Measurements from ENCODE around the gene P2RY12. TPM values are rescaled to one million over a fixed set of nuclear protein-coding genes. Genes with fewer than 3 reads are reported as not detected.

The P2RY12 gene
- total and polyA plus RNA-seq, 2 of the 8 experiments (the other 6 are each of a cell fraction or from before 2014, with no cell fraction given) = not detected

GRCh38 chr3:151331696-151332095 lies 52.9 kb downstream of the P2RY12 start:
- ChIA-PET POLR2A (ENCODE audit: partially characterized antibody) (no interaction called here), CTCF (ENCODE audit: partially characterized antibody) (interaction anchor here (0.9 to 1.8 kb wide), 4 partner anchors 15 to 104 kb away, joined by 3 to 4 read pairs (median 3); partner anchors contain the start of gene GPR87)
- no peaks in the 10 kb centered on the region for H3K79me1 ChIP-seq (ENCODE audit: low read depth, low read length)
- H3K4me2 ChIP-seq (ENCODE audit: insufficient read depth in 1 of 2, low read depth in 2 of 2, low read length in 2 of 2) = no peak overlapping the region
- H3K27me3 ChIP-seq (replicated peaks in 1 of 4; ENCODE audit: control insufficient read depth in 3 of 4, extremely low read depth in 1 of 4, insufficient read depth in 3 of 4, low read length in 3 of 4) = no peaks in the 10 kb centered on the region
- no peak overlapping the region for H2BK20ac ChIP-seq (ENCODE audit: low read length)
- WGBS, 2 experiments (ENCODE audit: extremely low coverage in 1 of 2, insufficient coverage in 1 of 2, insufficient read length in 1 of 2, insufficient replicate concordance in 2 of 2, low coverage in 1 of 2, low lambda C conversion rate in 2 of 2, missing lambda C conversion rate in 1 of 2) = 82% methylated on average over 2 of the region's 2 CpGs; no CpG with 5 or more reads in 1 of the 2 experiments
- H3K79me2 ChIP-seq (ENCODE audit: control insufficient read depth in 1 of 2, insufficient read depth in 2 of 2, low read length in 2 of 2) = no peaks in the 10 kb centered on the region
- no peak overlapping the region for H4K91ac ChIP-seq (replicated peaks; ENCODE audit: insufficient read length, low read length)
- H3K9ac ChIP-seq (replicated peaks in 1 of 4; ENCODE audit: extremely low read depth in 1 of 4, low read depth in 3 of 4, low read length in 3 of 4) = no peak overlapping the region
- no peak overlapping the region for H3K18ac ChIP-seq (ENCODE audit: extremely low read depth, low read length)
- H2BK5ac ChIP-seq (ENCODE audit: low read depth, low read length) = no peak overlapping the region
- no peak overlapping the region for H3K23ac ChIP-seq (ENCODE audit: insufficient read length)
- no peak overlapping the region for H2BK12ac ChIP-seq (ENCODE audit: low read depth, low read length)
- H3K23me2 ChIP-seq (ENCODE audit: low read depth, low read length) = no peaks in the 10 kb centered on the region
- no peak overlapping the region for H2AK5ac ChIP-seq (ENCODE audit: low read depth, low read length)
- H3K56ac ChIP-seq (replicated peaks; ENCODE audit: insufficient read length, low read depth, low read length) = no peak overlapping the region
- no peak overlapping the region for H2BK15ac ChIP-seq (ENCODE audit: low read length)
- no peak overlapping the region for H3K27ac ChIP-seq (ENCODE audit: low read depth, low read length)
- no peaks in the 10 kb centered on the region for H3K36me3 ChIP-seq (ENCODE audit: control insufficient read depth in 2 of 4, insufficient read depth in 4 of 4, low read length in 3 of 4)
- no peak overlapping the region for H3K4me3 ChIP-seq (ENCODE audit: extremely low read depth in 1 of 4, insufficient read depth in 2 of 4, low read depth in 3 of 4, low read length in 4 of 4)
- H3K9me3 ChIP-seq (ENCODE audit: insufficient read depth in 2 of 2, low read depth in 1 of 2, low read length in 1 of 2) = no peaks in the 10 kb centered on the region
- H4K5ac ChIP-seq (ENCODE audit: insufficient read length, low read depth, low read length) = no peak overlapping the region
- no peak overlapping the region for H4K8ac ChIP-seq (ENCODE audit: extremely low read depth, insufficient read depth, low read length)
- H4K20me1 ChIP-seq (replicated peaks in 1 of 2; ENCODE audit: control insufficient read depth in 1 of 2, insufficient read depth in 2 of 2, low read length in 2 of 2) = no peaks in the 10 kb centered on the region
- no peak for DNase-seq (ENCODE audit: low read depth in 1 of 2, low spot score in 2 of 2)
- no peak overlapping the region for H2BK120ac ChIP-seq (replicated peaks; ENCODE audit: low read depth, low read length)
- FAIRE-seq = no peak
- H2AFZ ChIP-seq (ENCODE audit: low read length) = no peak overlapping the region
- no peak overlapping the region for H3K4ac ChIP-seq (replicated peaks; ENCODE audit: insufficient read length, low read depth, low read length)
- H3K14ac ChIP-seq (ENCODE audit: insufficient read length) = no peak overlapping the region
- H3K4me1 ChIP-seq (replicated peaks in 1 of 4; ENCODE audit: control insufficient read depth in 3 of 4, insufficient read depth in 4 of 4, low read length in 3 of 4) = no peaks in the 10 kb centered on the region; a peak in 2 of 7 replicates
- no peak for TF ChIP-seq KDM1A (IDR thresholded peaks at IDR 0.05; ENCODE audit: borderline replicate concordance, low read length)
- no peak for TF ChIP-seq RAD21 (IDR thresholded peaks at IDR 0.05 in 1 of 2, conservative IDR thresholded peaks at IDR 0.05 in 1 of 2; ENCODE audit: low read depth in 2 of 2, low read length in 2 of 2)
- no peak for TF ChIP-seq SP1 (IDR thresholded peaks at IDR 0.05; ENCODE audit: low read depth, low read length)
- no peak for TF ChIP-seq USF2 (IDR thresholded peaks at IDR 0.05; ENCODE audit: low read length)
- no peak for TF ChIP-seq CREB1 (IDR thresholded peaks at IDR 0.05)
- TF ChIP-seq CTBP2 (IDR thresholded peaks at IDR 0.05; ENCODE audit: borderline replicate concordance, insufficient read depth, insufficient read length, low read length) = no peak
- no peak for TF ChIP-seq RNF2 (IDR thresholded peaks at IDR 0.05; ENCODE audit: borderline replicate concordance, low read depth, low read length, missing control alignments, poor library complexity, severe bottlenecking)
- no peak for TF ChIP-seq FOSL1 (IDR thresholded peaks at IDR 0.05; ENCODE audit: insufficient read depth, low read depth, low read length)
- TF ChIP-seq KDM5A (IDR thresholded peaks at IDR 0.05; ENCODE audit: low read length) = no peak
- no peak for TF ChIP-seq SIN3A (conservative IDR thresholded peaks at IDR 0.05 in 1 of 2, IDR thresholded peaks at IDR 0.05 in 1 of 2; ENCODE audit: low read depth in 1 of 2, low read length in 2 of 2)
- no peak for TF ChIP-seq CEBPB (IDR thresholded peaks at IDR 0.05; ENCODE audit: low read depth, low read length)
- no peak for TF ChIP-seq SIX5 (IDR thresholded peaks at IDR 0.05; ENCODE audit: low read depth, low read length)
- TF ChIP-seq SP2 (IDR thresholded peaks at IDR 0.05; ENCODE audit: low read length) = no peak

Measured in H1 (cell line).